Neural progenitor cell (in vitro differentiated cells): ENCODE data around the gene DKKL1. TPM values are rescaled to one million over a fixed set of nuclear protein-coding genes. Genes with fewer than 3 reads are reported as not detected.

Source experiments
- DNase-seq: peaks from one replicate; pipeline ENCODE4 v3.0.0-alpha.2; 2016; ENCODE audit warnings: low spot score
- H2AFZ ChIP-seq: fragments of 200-600 bp; sonication (generic); replicated peaks from 2 replicates; pipeline ENCODE4 v1.6.1; 2016; ENCODE audit warnings: antibody characterized with exemption
- H3F3A ChIP-seq: fragments of 200-600 bp; sonication (generic); 2 replicates; pipeline ENCODE4 v1.6.1; 2016; ENCODE audit warnings: antibody characterized with exemption, low read depth
- H3K27ac ChIP-seq: fragments of 200-600 bp; sonication (generic); 2 replicates; pipeline ENCODE4 v1.5.1; 2016; ENCODE audit warnings: mild to moderate bottlenecking
- H3K27me3 ChIP-seq: fragments of 200-600 bp; sonication (generic); 2 replicates; pipeline ENCODE4 v1.6.1; 2016; ENCODE audit warnings: mild to moderate bottlenecking, moderate library complexity
- H3K36me3 ChIP-seq: fragments of 200-600 bp; sonication (generic); 2 replicates; pipeline ENCODE4 v1.5.1; 2016
- H3K4me1 ChIP-seq: fragments of 200-600 bp; sonication (generic); 2 replicates; pipeline ENCODE4 v1.6.1; 2016; ENCODE audit warnings: mixed run types
- H3K4me2 ChIP-seq: fragments of 200-600 bp; sonication (generic); 2 replicates; pipeline ENCODE4 v1.6.1; 2016
- H3K4me3 ChIP-seq: fragments of 200-600 bp; sonication (generic); 2 replicates; pipeline ENCODE4 v1.5.1; 2016
- H3K79me2 ChIP-seq: fragments of 200-600 bp; sonication (generic); 2 replicates; pipeline ENCODE4 v1.6.1; 2016; ENCODE audit warnings: low read depth
- H3K9ac ChIP-seq: fragments of 200-600 bp; sonication (generic); 2 replicates; pipeline ENCODE4 v1.6.1; 2016
- H3K9me3 ChIP-seq: fragments of 200-600 bp; sonication (generic); 2 replicates; pipeline ENCODE4 v1.5.1; 2016; ENCODE audit warnings: low read depth
- H4K20me1 ChIP-seq: fragments of 200-600 bp; sonication (generic); 2 replicates; pipeline ENCODE4 v1.6.1; 2016; ENCODE audit warnings: low read depth
- H3K27ac Mint-ChIP-seq: 3 replicates; pipeline ENCODE4 v1.8.0; 2021; ENCODE audit warnings: mixed read lengths
- H3K27me3 Mint-ChIP-seq: 2 replicates; pipeline ENCODE4 v1.8.0; 2022; ENCODE audit warnings: low read depth, mild to moderate bottlenecking, inconsistent platforms, moderate library complexity, mixed read lengths; ENCODE audit not compliant: insufficient read depth
- H3K36me3 Mint-ChIP-seq: 3 replicates; pipeline ENCODE4 v1.8.0; 2021; ENCODE audit warnings: mixed read lengths
- H3K4me1 Mint-ChIP-seq: 3 replicates; pipeline ENCODE4 v1.8.0; 2021; ENCODE audit warnings: mixed read lengths
- H3K4me3 Mint-ChIP-seq: 3 replicates; pipeline ENCODE4 v1.8.0; 2021; ENCODE audit warnings: mild to moderate bottlenecking, moderate library complexity, mixed read lengths
- H3K9me3 Mint-ChIP-seq: 3 replicates; pipeline ENCODE4 v1.8.0; 2020; ENCODE audit warnings: mixed read lengths
- EZH2 ChIP-seq: fragments of 200-600 bp; sonication (generic); IDR thresholded peaks from 2 replicates; pipeline ENCODE4 v1.6.1; 2017; ENCODE audit warnings: antibody characterized with exemption, mild to moderate bottlenecking, moderate library complexity
- EZH2phosphoT487 ChIP-seq: fragments of 200-600 bp; sonication (generic); IDR thresholded peaks from 2 replicates; pipeline ENCODE4 v1.6.1; 2017; ENCODE audit warnings: antibody characterized with exemption
- total RNA-seq: library from RNA; depleted of rRNA; stranded (reverse); fragments of >200 nt; gene quantifications from 2 replicates; pipeline ENCODE4 v1.2.3, GENCODE V29; 2015; ENCODE audit warnings: low replicate concordance
- TF ChIP-seq, protein P1 (sequence below): fragments of 200-600 bp; sonication (generic); IDR thresholded peaks from 2 replicates; pipeline ENCODE4 v1.5.1; 2017; ENCODE audit warnings: antibody characterized with exemption, mild to moderate bottlenecking

Gene DKKL1
- total RNA-seq, 1 donor from 2014 or later: 3.0 TPM

DNA sequence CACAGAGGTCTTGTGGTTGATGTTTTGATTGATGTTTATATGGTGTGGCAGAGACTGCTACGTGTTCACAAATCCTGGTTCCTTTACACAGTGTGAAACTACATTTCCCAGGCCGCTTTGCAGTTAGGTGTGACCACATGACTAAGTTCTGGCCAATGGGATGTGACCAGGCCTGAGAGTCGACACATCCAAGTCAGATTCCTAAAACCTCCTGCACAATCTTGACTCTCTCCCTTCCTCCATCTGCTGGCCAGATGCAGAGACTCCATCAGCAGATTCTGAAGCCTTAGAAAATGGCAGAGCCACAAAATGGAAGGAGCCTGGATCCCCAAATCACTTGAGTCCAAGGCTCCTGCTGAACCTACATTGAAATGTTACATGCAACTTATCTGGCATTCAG, 15.8 kb upstream of the DKKL1 start:
- peaks cover 4% of the 10 kb centered on the region for H3K27me3 Mint-ChIP-seq
- DNase-seq: peak; percentile 72
- H3K4me2 ChIP-seq: no peak overlapping the region
- H3K4me1 ChIP-seq: no peaks in the 10 kb centered on the region
- H3K36me3 Mint-ChIP-seq: peaks cover 63% of the 10 kb centered on the region
- peak overlapping the region; percentile 50 for H3K27ac Mint-ChIP-seq
- no peaks in the 10 kb centered on the region for H3K27me3 ChIP-seq
- no peak overlapping the region for H3K9ac ChIP-seq
- peaks cover 62% of the 10 kb centered on the region for H3F3A ChIP-seq
- no peak overlapping the region for H2AFZ ChIP-seq
- peak overlapping the region; percentile 47 for H3K4me3 Mint-ChIP-seq
- peaks cover 31% of the 10 kb centered on the region for H3K4me1 Mint-ChIP-seq
- no peaks in the 10 kb centered on the region for H3K9me3 ChIP-seq
- H3K27ac ChIP-seq: no peak overlapping the region
- peaks cover 48% of the 10 kb centered on the region for H4K20me1 ChIP-seq
- peaks cover 13% of the 10 kb centered on the region for H3K36me3 ChIP-seq
- H3K79me2 ChIP-seq: peaks cover 41% of the 10 kb centered on the region
- H3K9me3 Mint-ChIP-seq: no peaks in the 10 kb centered on the region
- TF ChIP-seq, protein P1, sequence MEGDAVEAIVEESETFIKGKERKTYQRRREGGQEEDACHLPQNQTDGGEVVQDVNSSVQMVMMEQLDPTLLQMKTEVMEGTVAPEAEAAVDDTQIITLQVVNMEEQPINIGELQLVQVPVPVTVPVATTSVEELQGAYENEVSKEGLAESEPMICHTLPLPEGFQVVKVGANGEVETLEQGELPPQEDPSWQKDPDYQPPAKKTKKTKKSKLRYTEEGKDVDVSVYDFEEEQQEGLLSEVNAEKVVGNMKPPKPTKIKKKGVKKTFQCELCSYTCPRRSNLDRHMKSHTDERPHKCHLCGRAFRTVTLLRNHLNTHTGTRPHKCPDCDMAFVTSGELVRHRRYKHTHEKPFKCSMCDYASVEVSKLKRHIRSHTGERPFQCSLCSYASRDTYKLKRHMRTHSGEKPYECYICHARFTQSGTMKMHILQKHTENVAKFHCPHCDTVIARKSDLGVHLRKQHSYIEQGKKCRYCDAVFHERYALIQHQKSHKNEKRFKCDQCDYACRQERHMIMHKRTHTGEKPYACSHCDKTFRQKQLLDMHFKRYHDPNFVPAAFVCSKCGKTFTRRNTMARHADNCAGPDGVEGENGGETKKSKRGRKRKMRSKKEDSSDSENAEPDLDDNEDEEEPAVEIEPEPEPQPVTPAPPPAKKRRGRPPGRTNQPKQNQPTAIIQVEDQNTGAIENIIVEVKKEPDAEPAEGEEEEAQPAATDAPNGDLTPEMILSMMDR: peak; percentile 31
- no peak for TF ChIP-seq EZH2
- no peak overlapping the region for H3K4me3 ChIP-seq

DNA sequence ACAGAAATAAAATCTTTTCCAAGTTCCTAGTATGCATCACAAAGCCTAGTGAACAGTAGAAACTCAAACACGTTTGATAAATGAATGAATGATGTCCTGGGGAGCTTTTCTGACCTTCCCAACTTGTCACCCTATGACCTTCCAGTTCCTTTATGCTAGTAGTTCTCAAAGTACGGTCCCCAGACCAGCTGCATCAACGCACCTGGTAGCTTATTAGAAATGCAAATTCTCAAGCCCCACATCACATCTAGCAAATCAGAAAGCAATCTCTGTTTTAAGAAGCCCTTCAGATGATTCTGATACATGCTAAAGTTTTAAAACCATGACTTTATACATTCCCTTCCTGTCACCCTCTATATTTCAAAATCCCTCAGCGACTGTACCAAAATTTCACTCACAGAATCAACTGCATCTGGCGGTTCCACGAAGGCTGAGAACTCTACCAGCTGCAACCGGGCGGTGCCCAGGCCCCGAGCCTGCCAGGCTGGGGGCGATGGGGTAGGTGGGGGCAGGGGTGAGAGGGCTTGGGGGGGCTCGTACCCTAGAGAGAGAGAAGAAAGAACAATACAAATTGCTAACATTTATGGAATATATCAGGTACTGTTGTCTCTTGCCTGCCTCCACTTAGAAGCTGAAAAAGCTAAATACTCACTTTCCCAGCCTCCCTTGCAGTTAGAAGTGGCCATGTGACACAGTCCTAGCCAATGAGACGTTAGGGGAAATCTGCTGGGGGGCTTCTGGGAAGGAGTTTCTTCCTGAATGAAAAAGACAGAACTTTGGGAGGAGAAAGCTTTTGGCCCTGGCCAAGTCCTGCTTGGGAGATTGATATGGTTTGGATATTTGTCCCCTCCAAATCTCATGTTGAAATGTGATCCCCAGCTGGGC, 15.1 kb upstream of the DKKL1 start:
- Histone ChIP-seq H3K79me2 (peaks cover 41% of the 10 kb centered on the region), H4K20me1 (peaks cover 42% of the 10 kb centered on the region), H3F3A (peaks cover 58% of the 10 kb centered on the region), H3K9ac (no peak overlapping the region), H2AFZ (no peak overlapping the region), H3K9me3 (no peaks in the 10 kb centered on the region), H3K4me1 (no peaks in the 10 kb centered on the region), H3K36me3 (peaks cover 15% of the 10 kb centered on the region), H3K4me3 (no peak overlapping the region), H3K27me3 (no peaks in the 10 kb centered on the region), H3K27ac (no peak overlapping the region), H3K4me2 (no peak overlapping the region)
- DNase-seq: no peak
- no peaks in the 10 kb centered on the region for H3K9me3 Mint-ChIP-seq
- no peak overlapping the region for H3K4me3 Mint-ChIP-seq
- peaks cover 4% of the 10 kb centered on the region for H3K27me3 Mint-ChIP-seq
- TF ChIP-seq, protein P1: no peak
- TF ChIP-seq EZH2phosphoT487 (no peak), EZH2 (no peak)
- H3K4me1 Mint-ChIP-seq: peaks cover 33% of the 10 kb centered on the region
- peaks cover 64% of the 10 kb centered on the region for H3K36me3 Mint-ChIP-seq
- peak overlapping the region; percentile 19 for H3K27ac Mint-ChIP-seq

DNA sequence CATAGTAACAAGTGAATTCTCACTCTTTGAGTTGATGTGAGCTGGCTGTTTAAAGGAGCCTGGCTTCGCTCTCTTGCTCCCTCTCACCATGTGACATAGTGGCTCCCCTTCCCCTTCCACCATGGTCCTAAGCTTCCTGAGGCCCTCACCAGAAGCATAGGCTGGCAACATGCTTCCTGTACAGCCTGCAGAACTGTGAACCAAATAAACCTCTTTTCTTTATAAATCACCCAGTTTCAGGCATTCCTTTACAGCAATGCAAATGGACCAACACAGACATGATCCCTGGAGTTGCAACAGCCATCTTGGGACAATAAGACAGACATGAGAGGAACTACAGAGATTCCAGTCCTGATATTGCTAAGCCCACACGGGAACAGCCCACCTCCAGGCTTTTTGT, 14.1 kb upstream of the DKKL1 start:
- Histone ChIP-seq H2AFZ (no peak overlapping the region), H3F3A (peaks cover 47% of the 10 kb centered on the region), H3K79me2 (peaks cover 48% of the 10 kb centered on the region), H3K27me3 (no peaks in the 10 kb centered on the region), H3K9me3 (no peaks in the 10 kb centered on the region), H3K27ac (no peak overlapping the region), H4K20me1 (peaks cover 38% of the 10 kb centered on the region), H3K4me3 (no peak overlapping the region), H3K4me2 (no peak overlapping the region), H3K4me1 (no peaks in the 10 kb centered on the region), H3K9ac (no peak overlapping the region), H3K36me3 (peaks cover 18% of the 10 kb centered on the region)
- peaks cover 60% of the 10 kb centered on the region for H3K36me3 Mint-ChIP-seq
- H3K9me3 Mint-ChIP-seq: no peaks in the 10 kb centered on the region
- peak overlapping the region; percentile 38 for H3K4me3 Mint-ChIP-seq
- H3K27ac Mint-ChIP-seq: no peak overlapping the region
- H3K4me1 Mint-ChIP-seq: peaks cover 26% of the 10 kb centered on the region
- TF ChIP-seq, protein P1: no peak
- no peak for TF ChIP-seq EZH2
- TF ChIP-seq EZH2phosphoT487: no peak
- peaks cover 7% of the 10 kb centered on the region for H3K27me3 Mint-ChIP-seq
- no peak for DNase-seq
